Hepatocyte (in vitro differentiated cells): ENCODE results near the gene TANGO6. TPM values are rescaled to one million over a fixed set of nuclear protein-coding genes. Genes with fewer than 3 reads are reported as not detected.

Experiments used
- DNase-seq: peaks from one replicate; pipeline ENCODE4 v3.0.0-alpha.2; 2016; ENCODE audit warnings: low spot score
- H2AFZ ChIP-seq: fragments of 200-600 bp; sonication (generic); 2 replicates; pipeline ENCODE4 v1.6.0; 2016; ENCODE audit warnings: antibody characterized with exemption, mild to moderate bottlenecking
- H3K27ac ChIP-seq: fragments of 200-600 bp; sonication (generic); 2 replicates; pipeline ENCODE4 v1.5.1; 2016; ENCODE audit warnings: mild to moderate bottlenecking
- H3K27me3 ChIP-seq: fragments of 200-600 bp; sonication (generic); 2 replicates; pipeline ENCODE4 v1.6.1; 2016
- H3K36me3 ChIP-seq: fragments of 200-600 bp; sonication (generic); replicated peaks from 2 replicates; pipeline ENCODE4 v1.5.1; 2016; ENCODE audit warnings: low read depth; ENCODE audit not compliant: insufficient read depth
- H3K4me1 ChIP-seq: fragments of 200-600 bp; sonication (generic); 2 replicates; pipeline ENCODE4 v1.5.1; 2016; ENCODE audit warnings: mild to moderate bottlenecking, moderate library complexity; ENCODE audit not compliant: insufficient read depth
- H3K4me2 ChIP-seq: fragments of 200-600 bp; sonication (generic); 2 replicates; pipeline ENCODE4 v1.6.0; 2016
- H3K4me3 ChIP-seq: fragments of 200-600 bp; sonication (generic); 2 replicates; pipeline ENCODE4 v1.5.1; 2016; ENCODE audit warnings: mild to moderate bottlenecking
- H3K79me2 ChIP-seq: fragments of 200-600 bp; sonication (generic); 2 replicates; pipeline ENCODE4 v1.6.0; 2017; ENCODE audit warnings: mild to moderate bottlenecking
- H3K9me2 ChIP-seq: fragments of 200-600 bp; sonication (generic); replicated peaks from 2 replicates; pipeline ENCODE4 v1.6.0; 2017; ENCODE audit warnings: mild to moderate bottlenecking; ENCODE audit not compliant: insufficient read depth
- H3K9me3 ChIP-seq: fragments of 200-600 bp; sonication (generic); 2 replicates; pipeline ENCODE4 v1.5.1; 2016; ENCODE audit warnings: low read depth, mild to moderate bottlenecking
- H4K20me1 ChIP-seq: fragments of 200-600 bp; sonication (generic); 2 replicates; pipeline ENCODE4 v1.6.0; 2016; ENCODE audit warnings: mild to moderate bottlenecking; ENCODE audit not compliant: insufficient read depth, poor library complexity, severe bottlenecking
- EZH2 ChIP-seq: fragments of 200-600 bp; sonication (generic); IDR thresholded peaks from 2 replicates; pipeline ENCODE4 v1.6.1; 2016; ENCODE audit warnings: antibody characterized with exemption, mild to moderate bottlenecking, borderline replicate concordance
- EZH2phosphoT487 ChIP-seq: fragments of 200-600 bp; sonication (generic); IDR thresholded peaks from one replicate; pipeline ENCODE4 v1.6.1; 2018; ENCODE audit warnings: antibody characterized with exemption, mild to moderate bottlenecking, low read depth, moderate library complexity; ENCODE audit not compliant: unreplicated experiment, severe bottlenecking
- WGBS: methylation state at CpG from one replicate; pipeline ENCODE4 v1.1.6; 2016; ENCODE audit warnings: low lambda C conversion rate; ENCODE audit errors: missing lambda C conversion rate; 5-methylcytosine and 5-hydroxymethylcytosine counted together
- polyA plus RNA-seq: library from polyadenylated mRNA; unstranded; fragments of >200 nt; fragmentation: Nextera tagmentation; extraction: Ambion mirVana; gene quantifications from 2 replicates; pipeline ENCODE4 v1.2.1, GENCODE V29; 2016
- total RNA-seq: library from RNA; depleted of rRNA; stranded (reverse); fragments of >200 nt; gene quantifications from 2 replicates; pipeline ENCODE4 v1.2.3, GENCODE V29; 2014
- TF ChIP-seq, protein P1 (sequence below): fragments of 200-600 bp; sonication (generic); IDR thresholded peaks from 2 replicates; pipeline ENCODE4 v1.5.1; 2016; ENCODE audit warnings: antibody characterized with exemption, mild to moderate bottlenecking; ENCODE audit not compliant: poor library complexity

TANGO6 gene
- total and polyA plus RNA-seq, 2 experiments from 2014 or later, result 4.8 to 6.5 TPM

DNA sequence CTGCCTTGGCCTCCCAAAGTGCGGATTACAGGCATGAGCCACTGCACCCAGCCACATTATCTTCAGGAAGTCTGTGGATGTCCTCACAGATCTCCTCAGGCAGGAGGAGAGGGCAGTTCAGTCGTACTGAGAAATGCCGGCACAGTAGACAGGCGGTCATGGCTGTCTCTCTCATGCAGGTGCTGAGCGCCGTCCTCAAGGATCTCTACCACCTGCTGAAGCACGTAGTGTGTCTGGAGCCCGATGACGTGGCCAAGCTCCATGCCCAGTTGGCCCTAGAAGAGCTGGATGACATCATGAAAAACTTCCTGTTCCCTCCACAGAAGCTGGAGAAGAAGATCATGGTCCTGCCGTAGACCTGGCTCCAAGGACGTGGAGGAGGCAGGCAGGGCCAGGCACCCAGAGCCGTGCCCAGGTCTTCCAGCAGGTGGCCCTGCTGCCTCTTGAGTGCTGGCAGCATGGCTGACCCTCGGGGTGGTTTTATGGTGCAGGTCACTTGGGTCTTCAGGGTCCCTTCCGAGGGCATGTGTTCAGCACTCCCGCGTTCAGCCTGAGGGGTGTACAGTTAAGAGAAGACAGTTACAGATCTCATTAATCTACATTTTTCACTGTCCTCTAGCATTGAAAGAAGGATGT is 240.1 kb downstream of the TANGO6 start:
- 95% methylated on average over 16 of the region's 16 CpGs for WGBS
- Histone ChIP-seq H3K9me2 (no peaks in the 10 kb centered on the region), H4K20me1 (no peaks in the 10 kb centered on the region), H3K4me2 (no peak overlapping the region), H3K4me1 (no peaks in the 10 kb centered on the region), H3K27me3 (no peaks in the 10 kb centered on the region), H2AFZ (no peak overlapping the region), H3K27ac (no peak overlapping the region), H3K9me3 (no peaks in the 10 kb centered on the region), H3K4me3 (no peak overlapping the region), H3K79me2 (no peaks in the 10 kb centered on the region), H3K36me3 (no peaks in the 10 kb centered on the region)
- TF ChIP-seq EZH2, result no peak
- TF ChIP-seq, protein P1, sequence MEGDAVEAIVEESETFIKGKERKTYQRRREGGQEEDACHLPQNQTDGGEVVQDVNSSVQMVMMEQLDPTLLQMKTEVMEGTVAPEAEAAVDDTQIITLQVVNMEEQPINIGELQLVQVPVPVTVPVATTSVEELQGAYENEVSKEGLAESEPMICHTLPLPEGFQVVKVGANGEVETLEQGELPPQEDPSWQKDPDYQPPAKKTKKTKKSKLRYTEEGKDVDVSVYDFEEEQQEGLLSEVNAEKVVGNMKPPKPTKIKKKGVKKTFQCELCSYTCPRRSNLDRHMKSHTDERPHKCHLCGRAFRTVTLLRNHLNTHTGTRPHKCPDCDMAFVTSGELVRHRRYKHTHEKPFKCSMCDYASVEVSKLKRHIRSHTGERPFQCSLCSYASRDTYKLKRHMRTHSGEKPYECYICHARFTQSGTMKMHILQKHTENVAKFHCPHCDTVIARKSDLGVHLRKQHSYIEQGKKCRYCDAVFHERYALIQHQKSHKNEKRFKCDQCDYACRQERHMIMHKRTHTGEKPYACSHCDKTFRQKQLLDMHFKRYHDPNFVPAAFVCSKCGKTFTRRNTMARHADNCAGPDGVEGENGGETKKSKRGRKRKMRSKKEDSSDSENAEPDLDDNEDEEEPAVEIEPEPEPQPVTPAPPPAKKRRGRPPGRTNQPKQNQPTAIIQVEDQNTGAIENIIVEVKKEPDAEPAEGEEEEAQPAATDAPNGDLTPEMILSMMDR, result no peak
- TF ChIP-seq EZH2phosphoT487, result no peak
- no peak for DNase-seq

DNA sequence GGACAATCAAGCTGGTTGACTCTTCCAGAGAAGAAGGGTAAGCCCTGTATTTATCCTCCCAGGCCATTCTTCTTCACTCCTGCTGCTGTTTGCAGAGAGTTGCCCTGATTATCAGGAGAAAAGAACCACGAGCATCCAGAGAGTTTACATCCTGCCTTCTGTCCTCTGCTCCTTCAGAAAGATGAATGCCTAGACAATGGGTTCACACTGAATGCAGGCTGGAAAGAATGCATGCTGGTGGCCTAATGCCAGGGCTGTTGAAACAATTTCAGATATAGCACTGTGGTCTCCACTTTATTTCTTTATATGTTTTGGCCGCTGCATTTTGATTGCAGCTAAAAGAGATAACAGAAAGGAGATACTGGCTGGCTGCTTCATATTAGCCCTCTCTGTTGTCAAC is 241.0 kb downstream of the TANGO6 start:
- Histone ChIP-seq H3K36me3 (no peaks in the 10 kb centered on the region), H3K4me2 (no peak overlapping the region), H3K9me2 (no peaks in the 10 kb centered on the region), H3K4me3 (no peak overlapping the region), H3K27me3 (no peaks in the 10 kb centered on the region), H4K20me1 (no peaks in the 10 kb centered on the region), H3K79me2 (no peaks in the 10 kb centered on the region), H3K9me3 (no peaks in the 10 kb centered on the region), H2AFZ (no peak overlapping the region), H3K27ac (no peak overlapping the region), H3K4me1 (peaks cover 6% of the 10 kb centered on the region)
- TF ChIP-seq, protein P1, result no peak
- TF ChIP-seq EZH2 (no peak), EZH2phosphoT487 (no peak)
- WGBS, result 74% methylated on average over 2 of the region's 2 CpGs
- no peak for DNase-seq

- Histone ChIP-seq H3K9me3 (no peaks in the 10 kb centered on the region), H3K79me2 (no peaks in the 10 kb centered on the region), H2AFZ (no peak overlapping the region), H3K4me2 (no peak overlapping the region), H3K4me1 (peaks cover 12% of the 10 kb centered on the region), H3K9me2 (no peaks in the 10 kb centered on the region), H3K36me3 (no peaks in the 10 kb centered on the region), H3K4me3 (no peak overlapping the region), H3K27me3 (no peaks in the 10 kb centered on the region), H4K20me1 (no peaks in the 10 kb centered on the region), H3K27ac (no peak overlapping the region)
- DNase-seq, result no peak
- TF ChIP-seq EZH2phosphoT487 (no peak), EZH2 (no peak)
- TF ChIP-seq, protein P1, result no peak
- 93% methylated on average over 5 of the region's 5 CpGs for WGBS
Observed at GRCh38 chr16:69085032-69085695, 241.8 kb downstream of the TANGO6 start.
